ENCODE results near the gene LIFR. TPM values are rescaled to one million over a fixed set of nuclear protein-coding genes. Genes with fewer than 3 reads are reported as not detected.

Gene LIFR
- total RNA-seq, 1 donor from 2014 or later = 45.8 TPM

DNA sequence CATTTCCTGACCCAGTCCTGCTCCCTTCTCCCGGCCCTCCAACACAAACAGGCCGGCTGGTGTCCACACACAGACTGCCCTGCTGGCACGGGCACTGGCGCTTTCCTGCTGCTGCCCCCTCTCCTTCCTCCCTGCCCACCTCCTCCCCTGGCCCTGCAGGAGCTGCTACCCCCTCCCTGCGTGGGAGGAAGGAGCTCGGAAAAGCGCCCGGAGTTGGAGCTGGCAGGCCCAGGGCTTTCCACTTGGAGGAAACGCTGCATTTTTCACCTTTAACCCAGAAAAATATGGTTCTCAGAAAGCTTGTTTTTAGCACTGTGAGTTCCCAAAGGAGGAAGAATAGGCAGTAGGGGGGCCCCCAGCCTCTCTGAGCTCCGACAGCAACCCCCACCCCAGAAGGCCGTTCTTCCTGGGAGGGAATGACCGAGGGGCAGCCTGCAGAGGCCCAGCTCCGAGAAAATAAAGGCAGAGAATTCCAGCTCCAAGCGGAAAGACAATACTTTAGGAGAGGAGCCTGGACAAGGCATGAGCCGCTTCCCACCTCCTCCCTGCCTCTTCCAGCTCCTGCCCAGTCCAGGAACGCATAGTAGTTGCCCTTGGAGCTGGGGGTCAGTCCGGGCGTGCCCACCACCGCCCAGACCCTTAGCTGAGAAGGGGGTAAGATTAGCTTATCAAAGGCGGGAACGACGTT, 88.9 kb downstream of the LIFR start:
- TF ChIP-seq, protein P1, sequence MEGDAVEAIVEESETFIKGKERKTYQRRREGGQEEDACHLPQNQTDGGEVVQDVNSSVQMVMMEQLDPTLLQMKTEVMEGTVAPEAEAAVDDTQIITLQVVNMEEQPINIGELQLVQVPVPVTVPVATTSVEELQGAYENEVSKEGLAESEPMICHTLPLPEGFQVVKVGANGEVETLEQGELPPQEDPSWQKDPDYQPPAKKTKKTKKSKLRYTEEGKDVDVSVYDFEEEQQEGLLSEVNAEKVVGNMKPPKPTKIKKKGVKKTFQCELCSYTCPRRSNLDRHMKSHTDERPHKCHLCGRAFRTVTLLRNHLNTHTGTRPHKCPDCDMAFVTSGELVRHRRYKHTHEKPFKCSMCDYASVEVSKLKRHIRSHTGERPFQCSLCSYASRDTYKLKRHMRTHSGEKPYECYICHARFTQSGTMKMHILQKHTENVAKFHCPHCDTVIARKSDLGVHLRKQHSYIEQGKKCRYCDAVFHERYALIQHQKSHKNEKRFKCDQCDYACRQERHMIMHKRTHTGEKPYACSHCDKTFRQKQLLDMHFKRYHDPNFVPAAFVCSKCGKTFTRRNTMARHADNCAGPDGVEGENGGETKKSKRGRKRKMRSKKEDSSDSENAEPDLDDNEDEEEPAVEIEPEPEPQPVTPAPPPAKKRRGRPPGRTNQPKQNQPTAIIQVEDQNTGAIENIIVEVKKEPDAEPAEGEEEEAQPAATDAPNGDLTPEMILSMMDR (IDR thresholded peaks at IDR 0.05; ENCODE audit: borderline replicate concordance) = no peak
- Histone ChIP-seq H3K27me3 (ENCODE audit: low read depth) (no peaks in the 10 kb centered on the region), H3K4me1 (peaks cover 83% of the 10 kb centered on the region), H3K27ac (replicated peaks) (peak overlapping the region; percentile 79), H3K36me3 (no peaks in the 10 kb centered on the region), H3K4me3 (peak overlapping the region; percentile 19), H3K9me3 (replicated peaks) (no peaks in the 10 kb centered on the region)
- intact Hi-C loops (cut with micrococcal nuclease) = no loop called here
- DNase-seq = peak; percentile 55

DNA sequence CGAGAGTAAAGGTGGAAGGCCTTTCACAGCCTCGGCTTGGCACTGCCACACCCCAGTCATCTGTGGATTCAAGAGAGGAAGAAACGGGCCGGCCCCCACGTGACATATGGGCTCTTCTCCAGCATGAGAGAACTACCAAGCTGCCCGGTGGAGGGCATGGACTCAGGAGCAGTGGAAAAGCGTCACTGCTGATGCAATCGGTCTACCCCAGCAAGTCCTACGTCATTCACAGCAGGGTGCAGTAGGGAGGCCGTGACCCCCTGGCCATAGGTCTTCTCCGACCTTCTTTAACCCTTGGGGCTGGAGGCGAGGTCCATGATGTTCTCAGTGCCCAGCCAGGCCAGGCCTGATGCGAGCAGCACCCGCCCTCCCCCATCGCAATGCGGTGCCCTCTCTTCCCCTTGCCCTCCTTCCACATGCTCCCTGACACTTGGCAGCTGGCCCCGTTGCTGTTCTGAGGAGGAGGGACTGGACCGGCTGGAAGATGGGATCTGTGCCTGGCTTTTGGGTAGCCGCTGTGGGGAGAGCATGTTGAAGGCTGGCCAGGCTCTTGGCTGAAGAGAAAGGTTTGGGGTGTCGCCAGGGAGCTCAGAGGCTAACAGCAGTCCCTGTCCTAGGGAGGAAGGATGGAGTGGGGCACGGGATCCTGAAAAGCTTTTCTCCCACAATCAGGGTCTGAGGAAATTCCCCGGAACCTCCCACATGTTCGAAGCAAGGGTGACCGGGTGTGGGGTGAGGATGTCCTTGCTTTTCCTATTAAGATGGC, 89.8 kb downstream of the LIFR start:
- no peaks in the 10 kb centered on the region for H3K27me3 ChIP-seq (ENCODE audit: low read depth)
- H3K36me3 ChIP-seq = no peaks in the 10 kb centered on the region
- no peak overlapping the region for H3K4me3 ChIP-seq
- peak; percentile 79 for DNase-seq
- TF ChIP-seq, protein P1 (IDR thresholded peaks at IDR 0.05; ENCODE audit: borderline replicate concordance) = no peak
- H3K27ac ChIP-seq (replicated peaks) = peak overlapping the region; percentile 79
- intact Hi-C loops (cut with micrococcal nuclease) = no loop called here
- no peaks in the 10 kb centered on the region for H3K9me3 ChIP-seq (replicated peaks)
- H3K4me1 ChIP-seq = peaks cover 82% of the 10 kb centered on the region

- no peak for DNase-seq
- peaks cover 82% of the 10 kb centered on the region for H3K4me1 ChIP-seq
- intact Hi-C loops (cut with micrococcal nuclease) = no loop called here
- H3K27me3 ChIP-seq (ENCODE audit: low read depth) = no peaks in the 10 kb centered on the region
- TF ChIP-seq, protein P1 (IDR thresholded peaks at IDR 0.05; ENCODE audit: borderline replicate concordance) = no peak
- peak overlapping the region; percentile 79 for H3K27ac ChIP-seq (replicated peaks)
- no peaks in the 10 kb centered on the region for H3K9me3 ChIP-seq (replicated peaks)
- no peaks in the 10 kb centered on the region for H3K36me3 ChIP-seq
- H3K4me3 ChIP-seq = no peak overlapping the region
Observed at GRCh38 chr5:38465702-38466423, 90.6 kb downstream of the LIFR start.

GRCh38 chr5:38465061-38465460, 91.4 kb downstream of the LIFR start:
- no peaks in the 10 kb centered on the region for H3K27me3 ChIP-seq (ENCODE audit: low read depth)
- H3K36me3 ChIP-seq = no peaks in the 10 kb centered on the region
- H3K4me3 ChIP-seq = no peak overlapping the region
- H3K9me3 ChIP-seq (replicated peaks) = no peaks in the 10 kb centered on the region
- H3K27ac ChIP-seq (replicated peaks) = peak overlapping the region; percentile 79
- TF ChIP-seq, protein P1 (IDR thresholded peaks at IDR 0.05; ENCODE audit: borderline replicate concordance) = no peak
- intact Hi-C loops (cut with micrococcal nuclease) = no loop called here
- no peak for DNase-seq
- H3K4me1 ChIP-seq = peaks cover 77% of the 10 kb centered on the region

- intact Hi-C loops (cut with micrococcal nuclease) = no loop called here
- H3K4me3 ChIP-seq = no peak overlapping the region
- TF ChIP-seq, protein P1 (IDR thresholded peaks at IDR 0.05; ENCODE audit: borderline replicate concordance) = no peak
- no peaks in the 10 kb centered on the region for H3K9me3 ChIP-seq (replicated peaks)
- H3K27me3 ChIP-seq (ENCODE audit: low read depth) = no peaks in the 10 kb centered on the region
- H3K27ac ChIP-seq (replicated peaks) = peak overlapping the region; percentile 79
- H3K36me3 ChIP-seq = no peaks in the 10 kb centered on the region
- DNase-seq = no peak
- peaks cover 65% of the 10 kb centered on the region for H3K4me1 ChIP-seq
Observed at GRCh38 chr5:38463634-38464521, 92.6 kb downstream of the LIFR start.

Measured in left ventricle myocardium inferior (tissue), 1 donor.